Activated CD8-positive, alpha-beta T cell treated with anti-CD3 and anti-CD28 coated beads for 36 hours (primary cell): Measurements from ENCODE around the gene RNF112. TPM values are rescaled to one million over a fixed set of nuclear protein-coding genes. Genes with fewer than 3 reads are reported as not detected.

Experiments used
- ATAC-seq: fragments of 200-7000 bp; cut with Tn5 transposase; one replicate; pipeline ENCODE4 v1.10.0; 2021; ENCODE audit warnings: mild to moderate bottlenecking, moderate library complexity
- CTCF ChIA-PET: fragments of 350-600 bp; sonication (Branson Sonifier 250); formaldehyde crosslinking; loops from one replicate; lab custom pipeline; 2021; ENCODE audit warnings: antibody characterized with exemption; lab: Charles Lee
- POLR2A ChIA-PET: fragments of 350-600 bp; sonication (Branson Sonifier 250); formaldehyde crosslinking; loops from one replicate; lab custom pipeline; 2021; ENCODE audit warnings: antibody characterized with exemption; lab: Charles Lee
- DNase-seq: peaks from one replicate; pipeline ENCODE4 v3.0.0-alpha.2; 2020
- H3K27ac Mint-ChIP-seq: one replicate; pipeline ENCODE4 v1.8.0; 2021; ENCODE audit warnings: mild to moderate bottlenecking, mixed read lengths
- H3K27me3 Mint-ChIP-seq: one replicate; pipeline ENCODE4 v1.8.0; 2021; ENCODE audit warnings: mixed read lengths
- H3K36me3 Mint-ChIP-seq: one replicate; pipeline ENCODE4 v1.8.0; 2021; ENCODE audit warnings: low read depth, mixed read lengths
- H3K4me1 Mint-ChIP-seq: one replicate; pipeline ENCODE4 v1.8.0; 2021; ENCODE audit warnings: low read depth, mixed read lengths
- H3K4me3 Mint-ChIP-seq: one replicate; pipeline ENCODE4 v1.8.0; 2021; ENCODE audit warnings: mild to moderate bottlenecking, moderate library complexity, mixed read lengths
- H3K9me3 Mint-ChIP-seq: one replicate; pipeline ENCODE4 v1.8.0; 2021; ENCODE audit warnings: mixed read lengths
- intact Hi-C: fragments of 100-400 bp; cut with micrococcal nuclease; formaldehyde crosslinking; loops from one replicate; pipeline ENCODE4 v1.10.0; 2022
- total RNA-seq, 2 experiments: library from RNA; stranded (reverse); gene quantifications; one replicate each; pipeline ENCODE4 v1.2.3, GENCODE V29; 2021
- TF ChIP-seq, protein P1 (sequence below): fragments of 200-600 bp; IDR thresholded peaks from one replicate; pipeline ENCODE4 v1.8.0; 2022; ENCODE audit warnings: antibody characterized with exemption, mild to moderate bottlenecking

RNF112 gene
- under 1 TPM; 0.34 to 0.63 TPM for total RNA-seq

DNA sequence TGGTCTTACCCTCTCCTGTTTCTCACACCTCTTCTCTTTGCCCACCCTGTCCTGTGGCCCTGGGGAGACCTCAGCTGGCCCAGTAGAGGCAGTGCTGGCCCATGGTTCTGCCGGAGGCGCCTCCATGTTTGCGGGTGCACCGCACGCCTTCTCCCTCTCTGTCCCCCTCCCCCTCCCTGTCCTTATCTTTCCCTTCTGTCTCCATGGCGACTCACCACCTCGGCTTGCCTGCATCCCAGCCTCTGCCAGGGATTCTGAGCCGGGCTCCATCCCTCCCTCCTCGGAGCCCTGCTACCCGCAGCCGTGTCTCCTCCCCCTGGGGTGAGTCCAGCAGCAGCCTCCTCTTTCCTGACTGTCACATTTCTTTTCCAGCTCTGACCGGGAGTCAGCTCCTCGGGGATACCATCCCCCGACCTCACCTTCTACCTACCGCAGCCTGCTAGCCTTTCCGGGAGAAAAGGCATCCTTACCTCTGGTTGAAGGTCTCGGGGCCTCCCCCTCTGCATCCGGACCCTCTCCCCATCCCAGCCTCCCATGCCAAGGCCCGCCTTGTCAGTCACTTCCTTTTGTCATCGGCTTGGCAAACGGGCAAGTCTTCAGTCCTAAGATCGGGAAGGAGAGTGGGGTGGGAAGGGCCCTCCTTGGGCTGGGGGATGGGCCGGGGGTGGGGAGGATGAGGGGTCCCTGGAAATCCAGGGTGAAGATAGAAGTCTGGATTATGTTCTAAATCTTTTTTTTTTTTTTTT lies at the start of gene RNF112:
Gene RNF112, plus strand, starts transcription at position 358 of the 746 bp plus-strand sequence. Its CDS starts 177 bp downstream, at position 535.
- no peaks in the 10 kb centered on the region for H3K9me3 Mint-ChIP-seq
- no peak for ATAC-seq
- no peaks in the 10 kb centered on the region for H3K27me3 Mint-ChIP-seq
- CTCF ChIA-PET, result no interaction called here
- H3K4me3 Mint-ChIP-seq, result no peak within 1 kb of the TSS
- no peak for DNase-seq
- POLR2A ChIA-PET, result no interaction called here
- H3K4me1 Mint-ChIP-seq, result no peaks in the 10 kb centered on the region
- intact Hi-C loops, result no loop called here
- TF ChIP-seq, protein P1, sequence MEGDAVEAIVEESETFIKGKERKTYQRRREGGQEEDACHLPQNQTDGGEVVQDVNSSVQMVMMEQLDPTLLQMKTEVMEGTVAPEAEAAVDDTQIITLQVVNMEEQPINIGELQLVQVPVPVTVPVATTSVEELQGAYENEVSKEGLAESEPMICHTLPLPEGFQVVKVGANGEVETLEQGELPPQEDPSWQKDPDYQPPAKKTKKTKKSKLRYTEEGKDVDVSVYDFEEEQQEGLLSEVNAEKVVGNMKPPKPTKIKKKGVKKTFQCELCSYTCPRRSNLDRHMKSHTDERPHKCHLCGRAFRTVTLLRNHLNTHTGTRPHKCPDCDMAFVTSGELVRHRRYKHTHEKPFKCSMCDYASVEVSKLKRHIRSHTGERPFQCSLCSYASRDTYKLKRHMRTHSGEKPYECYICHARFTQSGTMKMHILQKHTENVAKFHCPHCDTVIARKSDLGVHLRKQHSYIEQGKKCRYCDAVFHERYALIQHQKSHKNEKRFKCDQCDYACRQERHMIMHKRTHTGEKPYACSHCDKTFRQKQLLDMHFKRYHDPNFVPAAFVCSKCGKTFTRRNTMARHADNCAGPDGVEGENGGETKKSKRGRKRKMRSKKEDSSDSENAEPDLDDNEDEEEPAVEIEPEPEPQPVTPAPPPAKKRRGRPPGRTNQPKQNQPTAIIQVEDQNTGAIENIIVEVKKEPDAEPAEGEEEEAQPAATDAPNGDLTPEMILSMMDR, result no peak
- no peak within 1 kb of the TSS for H3K27ac Mint-ChIP-seq
- no peaks in the 10 kb centered on the region for H3K36me3 Mint-ChIP-seq

DNA sequence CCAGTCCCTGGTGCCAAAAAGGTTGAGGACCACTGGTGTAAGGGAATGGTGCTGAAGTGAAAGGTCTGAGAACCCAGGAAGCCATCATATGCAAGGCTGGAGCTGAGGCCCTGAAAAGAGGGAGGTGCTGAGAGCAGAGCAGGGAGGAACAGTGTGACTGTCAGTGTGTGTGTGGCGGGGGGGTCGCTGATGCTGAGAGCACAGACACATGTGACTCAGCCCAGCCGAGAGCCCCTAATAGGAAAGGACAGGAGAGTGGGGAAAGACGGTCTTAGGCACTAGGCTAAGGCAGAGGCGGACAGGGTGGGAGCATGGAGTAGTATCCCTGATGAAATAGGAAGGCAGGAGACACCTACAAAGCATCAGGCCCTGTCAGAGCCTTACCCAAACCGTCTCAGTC lies 49.7 kb upstream of the RNF112 start:
- no peak overlapping the region for H3K27ac Mint-ChIP-seq
- intact Hi-C loops, result no loop called here
- TF ChIP-seq, protein P1, result no peak
- H3K27me3 Mint-ChIP-seq, result peaks cover 4% of the 10 kb centered on the region
- peak overlapping the region; percentile 81 for H3K4me3 Mint-ChIP-seq
- DNase-seq, result no peak
- H3K36me3 Mint-ChIP-seq, result no peaks in the 10 kb centered on the region
- H3K4me1 Mint-ChIP-seq, result peaks cover 5% of the 10 kb centered on the region
- CTCF ChIA-PET, result interaction anchor here (1.0 to 3.4 kb wide), 6 partner anchors 8 to 138 kb away, joined by 3 to 51 read pairs (median 4); partner anchors contain the start of gene MAPK7
- H3K9me3 Mint-ChIP-seq, result no peaks in the 10 kb centered on the region
- POLR2A ChIA-PET, result no interaction called here
- ATAC-seq, result no peak

DNA sequence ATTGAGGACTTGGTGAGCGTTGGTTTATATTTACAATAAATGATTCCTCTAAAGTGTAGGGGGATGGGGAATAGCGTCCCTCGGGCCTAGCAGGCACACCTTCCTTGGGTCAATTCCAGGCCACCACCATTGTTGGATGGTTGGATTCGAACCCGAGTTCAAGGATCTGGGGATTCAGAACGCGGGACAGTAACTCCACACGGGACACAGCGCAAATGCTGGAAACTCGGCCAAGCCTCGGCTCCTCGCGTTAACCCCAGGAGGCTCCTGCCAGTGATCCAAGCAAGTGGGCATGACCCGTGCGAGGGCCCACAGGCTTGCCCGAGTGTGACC lies 49.1 kb upstream of the RNF112 start:
- DNase-seq (no peak), ATAC-seq (no peak)
- CTCF ChIA-PET, result interaction anchor here (0.6 to 7.8 kb wide), 13 partner anchors 9 to 138 kb away, joined by 3 to 133 read pairs (median 7); partner anchors contain the start of gene MAPK7
- Mint-ChIP-seq H3K27me3 (peaks cover 4% of the 10 kb centered on the region), H3K4me1 (peaks cover 5% of the 10 kb centered on the region), H3K36me3 (no peaks in the 10 kb centered on the region), H3K27ac (no peak overlapping the region), H3K4me3 (peak overlapping the region; percentile 81), H3K9me3 (no peaks in the 10 kb centered on the region)
- intact Hi-C loops, result loop anchor here (2.0 kb wide), 1 partner anchor 85 kb away; no protein-coding TSS in a partner anchor
- TF ChIP-seq, protein P1, result no peak
- POLR2A ChIA-PET, result interaction anchor here (1.2 to 1.4 kb wide), 2 partner anchors 86 to 286 kb away, joined by 4 read pairs; partner anchors contain the start of gene ALDH3A2

DNA sequence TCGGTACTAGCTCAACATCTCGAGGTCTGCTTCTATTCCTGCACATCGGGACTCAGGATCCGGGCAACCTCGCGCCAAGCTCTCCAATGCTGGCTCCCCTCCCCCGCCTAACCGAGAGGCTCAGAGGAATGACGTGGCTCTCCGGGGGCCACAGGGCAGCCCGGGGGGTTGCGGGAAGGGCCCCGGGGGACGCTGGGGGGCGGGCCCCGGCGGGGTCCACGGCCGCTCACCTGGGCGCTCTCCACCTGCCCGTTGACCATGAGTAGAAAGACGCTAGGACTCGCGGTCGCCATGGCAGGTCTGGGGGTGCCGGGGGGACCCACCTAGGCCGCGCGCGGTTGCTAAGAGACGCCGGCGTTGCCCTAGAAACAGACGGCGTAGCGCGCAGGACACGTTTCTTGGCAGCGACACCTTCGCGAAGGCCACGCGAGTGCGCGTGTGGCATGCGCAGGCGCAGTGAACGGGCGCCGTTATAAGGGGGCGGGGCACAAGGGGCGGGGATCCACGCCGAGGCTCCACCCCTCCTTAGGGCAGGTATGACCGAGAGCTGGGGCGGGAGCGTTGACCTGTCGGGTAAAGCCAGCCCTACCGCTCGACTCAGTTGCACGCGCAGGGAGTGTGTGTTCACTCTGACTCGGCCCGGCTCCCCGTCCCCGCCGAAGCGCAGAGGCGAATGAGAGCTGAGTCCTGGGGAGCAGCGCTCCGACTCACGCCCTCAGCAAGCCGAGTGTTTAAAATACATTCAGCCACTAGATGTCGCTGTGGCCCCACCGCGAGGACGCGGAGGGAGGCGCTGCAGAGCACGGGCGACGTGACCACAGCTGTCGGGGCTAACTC lies 48.5 kb upstream of the RNF112 start, which contains the start of gene B9D1:
Gene B9D1, minus strand, starts transcription at position 447 of the 837 bp plus-strand sequence. Its CDS starts 154 bp downstream, at position 293.
- peak; percentile 92 for DNase-seq
- Mint-ChIP-seq H3K27me3 (peaks cover 4% of the 10 kb centered on the region), H3K4me3 (peak within 1 kb of the TSS; percentile 81), H3K4me1 (peaks cover 5% of the 10 kb centered on the region), H3K9me3 (no peaks in the 10 kb centered on the region), H3K36me3 (no peaks in the 10 kb centered on the region), H3K27ac (peak within 1 kb of the TSS; percentile 81)
- ChIA-PET POLR2A (interaction anchor here (0.7 to 1.4 kb wide), 7 partner anchors 16 to 401 kb away, joined by 3 to 6 read pairs (median 4); partner anchors contain the start of genes ALDH3A2 and MAPK7), CTCF (interaction anchor here (0.5 to 7.8 kb wide), 61 partner anchors 9 to 405 kb away, joined by 3 to 133 read pairs (median 4); partner anchors contain the start of genes ALDH3A2 and MAPK7)
- TF ChIP-seq, protein P1, result peak; percentile 98
- intact Hi-C loops, result loop anchor here (2.0 kb wide), 1 partner anchor 84 kb away; no protein-coding TSS in a partner anchor
- peak; percentile 92 for ATAC-seq
